NCI-H2029 treated with DMSO at 0.1 percent for 48 hours (cell line): ENCODE results near the gene UCN2.
"Not testable (repeated sequence)": the region's sequence is repeated elsewhere in the genome, so short reads cannot be mapped to it uniquely, and the experiment has no call there.

Experiments used
- DNase-seq: peaks from one replicate; lab custom pipeline; 2025; lab: John Stamatoyannopoulos, UW

Gene UCN2

GRCh38 chr3:48536116-48536515 is 27.5 kb downstream of the UCN2 start:
- no peak for DNase-seq

GRCh38 chr3:48535578-48535977 is 28.0 kb downstream of the UCN2 start:
- no peak for DNase-seq

- no peak for DNase-seq
These were observed 30.6 kb downstream of the UCN2 start for GRCh38 chr3:48532977-48533337.

- no peak for DNase-seq
These were observed 31.2 kb downstream of the UCN2 start for GRCh38 chr3:48532271-48532976.

- DNase-seq = not testable (repeated sequence)
These were observed 32.9 kb downstream of the UCN2 start for GRCh38 chr3:48530701-48531100.

- DNase-seq = no peak
These were observed 34.8 kb downstream of the UCN2 start for GRCh38 chr3:48528754-48529153.

- DNase-seq = no peak
These were observed 35.5 kb downstream of the UCN2 start for GRCh38 chr3:48528048-48528447.

- no peak for DNase-seq
These were observed 38.6 kb downstream of the UCN2 start for GRCh38 chr3:48524970-48525369.

GRCh38 chr3:48521635-48522034 is 41.9 kb downstream of the UCN2 start:
- DNase-seq = no peak

GRCh38 chr3:48519277-48519643 is 44.3 kb downstream of the UCN2 start:
- DNase-seq = no peak

- no peak for DNase-seq
These were observed 44.8 kb downstream of the UCN2 start for GRCh38 chr3:48518638-48519276.

GRCh38 chr3:48518069-48518468 is 45.5 kb downstream of the UCN2 start:
- DNase-seq = no peak

GRCh38 chr3:48516571-48516970 is 47.0 kb downstream of the UCN2 start:
- no peak for DNase-seq

- DNase-seq = no peak
These were observed 49.0 kb downstream of the UCN2 start for GRCh38 chr3:48514431-48515227.
